NCI-H460 (cell line): ENCODE measurements around the gene SH3RF2. TPM values are rescaled to one million over a fixed set of nuclear protein-coding genes. Genes with fewer than 3 reads are reported as not detected.
"Not testable (repeated sequence)": the region's sequence is repeated elsewhere in the genome, so short reads cannot be mapped to it uniquely, and the experiment has no call there.

Experiments
- DNase-seq: peaks from one replicate; pipeline ENCODE4 v3.0.0-alpha.2; 2016; ENCODE audit warnings: low read depth; ENCODE audit errors: extremely low read depth
- total RNA-seq: library from RNA; depleted of rRNA; stranded (reverse); fragments of >200 nt; shearing (Covaris generic); gene quantifications from 2 replicates; pipeline ENCODE4 v1.2.3, GENCODE V29; 2014

Gene SH3RF2
- total RNA-seq, 1 experiment from 2014 or later = 8.4 TPM

DNA sequence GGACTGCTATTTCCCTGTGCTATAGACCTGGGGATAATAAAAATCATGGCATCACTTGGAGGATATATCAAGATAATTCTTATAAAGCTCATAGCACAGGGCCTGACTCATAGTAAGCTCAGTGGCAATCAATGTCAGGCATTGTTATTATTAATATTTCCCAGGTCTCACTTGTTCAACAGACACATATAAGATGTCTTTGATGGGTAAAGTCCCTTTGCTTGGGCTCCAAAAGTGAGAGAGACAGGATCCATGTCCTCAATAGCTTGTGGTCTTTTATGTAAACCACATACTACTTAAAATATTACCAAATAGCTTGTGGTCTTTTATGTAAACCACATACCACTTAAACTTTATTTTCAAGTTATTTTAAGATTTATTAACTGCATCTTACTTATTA is 11.2 kb downstream of the SH3RF2 start:
- no peak for DNase-seq

DNA sequence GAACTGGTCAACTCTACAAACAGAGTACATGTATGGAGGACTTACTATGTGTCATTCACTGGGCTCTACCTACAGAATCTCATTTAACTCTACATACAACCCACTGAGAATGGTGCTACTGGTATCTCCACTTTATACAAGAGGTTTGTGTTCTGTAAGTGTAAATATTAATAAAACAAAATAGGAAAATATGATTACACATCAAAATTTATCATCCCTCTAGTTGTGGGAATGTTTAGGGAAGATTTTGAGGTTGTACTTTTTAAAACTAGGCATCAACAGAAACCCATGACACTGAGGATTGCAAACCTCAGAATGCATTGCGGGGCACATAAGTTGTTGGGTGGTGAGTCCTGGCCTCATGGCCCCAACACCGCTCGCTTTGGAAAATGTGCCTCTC is 11.7 kb downstream of the SH3RF2 start:
- DNase-seq = no peak

DNA sequence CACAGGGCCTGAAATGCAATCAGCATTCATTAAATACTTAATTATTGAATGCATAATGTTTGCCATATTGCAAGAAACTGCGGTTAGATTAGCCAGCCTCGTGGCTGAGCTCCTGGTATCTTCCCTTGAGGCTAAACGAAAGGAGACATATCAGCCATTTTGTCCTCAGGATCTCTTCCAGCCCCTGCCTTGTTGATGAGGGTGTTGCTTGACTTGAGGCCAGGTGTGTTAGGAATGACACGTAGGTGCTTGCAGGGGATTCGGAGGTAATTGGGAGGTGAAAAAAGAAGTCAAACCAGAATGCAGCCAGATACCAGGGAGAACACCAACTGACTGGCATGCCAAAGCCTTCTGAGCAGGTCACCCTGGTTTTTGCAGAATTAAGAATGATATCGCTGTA is 12.5 kb downstream of the SH3RF2 start:
- DNase-seq = no peak

DNA sequence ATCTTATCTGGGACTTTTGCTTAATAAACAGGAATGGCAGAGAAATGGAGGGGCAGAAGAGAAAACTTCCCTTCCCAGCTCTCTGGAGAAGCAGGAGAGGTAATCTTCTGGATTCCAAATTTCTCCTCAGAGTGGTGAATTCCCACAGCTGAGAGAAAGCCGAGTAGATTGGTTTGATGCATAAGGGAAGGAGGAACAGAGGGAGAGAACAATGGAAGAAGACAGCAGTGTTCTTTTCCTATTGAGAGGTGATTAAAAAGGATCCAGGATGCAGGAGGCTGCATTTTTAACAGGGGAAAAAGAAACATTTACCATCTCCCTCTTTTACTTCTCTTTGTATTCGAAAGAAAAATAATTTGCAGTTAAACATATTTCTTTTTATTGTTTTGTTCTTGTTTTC is 13.1 kb downstream of the SH3RF2 start:
- no peak for DNase-seq

DNA sequence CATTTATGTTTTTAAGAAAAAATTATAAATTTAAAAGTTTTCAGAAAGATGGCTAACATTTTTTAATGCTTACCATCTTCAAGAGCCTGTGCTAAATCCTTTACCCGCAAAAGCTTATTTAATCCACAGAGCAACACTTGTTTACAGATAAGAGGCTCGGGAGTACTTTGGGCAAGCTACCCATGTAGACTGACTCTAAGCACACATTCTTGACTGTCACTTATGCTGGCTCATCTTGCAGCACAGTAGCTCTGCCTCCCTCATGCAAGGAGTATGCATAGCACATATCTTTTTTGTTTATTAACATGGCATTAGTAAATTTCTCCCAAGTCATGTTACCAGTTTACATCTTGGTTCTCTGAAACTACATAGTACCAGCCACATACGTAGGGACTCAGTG is 14.7 kb downstream of the SH3RF2 start:
- DNase-seq = no peak

DNA sequence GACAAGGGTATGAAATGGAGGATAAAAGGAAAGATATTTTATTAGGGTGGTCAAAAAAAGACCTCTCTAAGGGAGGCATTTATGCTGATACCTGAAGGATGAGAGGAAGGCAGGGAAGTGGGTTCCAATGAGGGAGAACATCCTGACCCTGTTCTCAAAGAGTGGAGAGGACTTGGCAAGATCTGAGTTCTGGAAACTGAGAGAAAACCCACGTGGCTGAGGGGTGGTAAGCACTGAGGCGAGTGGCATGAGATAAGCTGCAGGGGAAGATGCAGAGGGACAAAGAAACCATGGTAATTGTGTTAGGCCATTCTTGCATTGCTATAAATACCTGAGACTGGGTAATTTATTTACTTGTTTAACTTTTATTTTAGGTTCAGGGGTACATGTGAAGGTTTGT is 16.8 kb downstream of the SH3RF2 start:
- no peak for DNase-seq

DNA sequence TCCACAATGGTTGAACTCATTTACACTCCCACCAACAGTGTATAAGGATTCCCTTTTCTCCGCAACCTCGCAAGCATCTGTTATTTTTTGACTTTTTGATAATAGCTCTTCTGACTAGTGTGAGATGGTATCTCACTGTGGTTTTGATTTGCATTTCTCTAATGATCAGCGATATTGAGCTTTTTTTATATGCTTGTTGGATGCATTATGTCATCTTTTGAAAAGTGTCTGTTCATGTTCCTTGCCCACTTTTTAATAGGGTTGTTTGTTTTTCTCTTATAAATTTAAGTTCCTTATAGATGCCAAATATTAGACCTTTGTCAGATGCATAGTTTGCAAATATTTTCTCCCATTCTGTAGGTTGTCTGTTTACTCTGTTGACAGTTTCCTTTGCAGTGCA is 17.8 kb downstream of the SH3RF2 start:
- not testable (repeated sequence) for DNase-seq

DNA sequence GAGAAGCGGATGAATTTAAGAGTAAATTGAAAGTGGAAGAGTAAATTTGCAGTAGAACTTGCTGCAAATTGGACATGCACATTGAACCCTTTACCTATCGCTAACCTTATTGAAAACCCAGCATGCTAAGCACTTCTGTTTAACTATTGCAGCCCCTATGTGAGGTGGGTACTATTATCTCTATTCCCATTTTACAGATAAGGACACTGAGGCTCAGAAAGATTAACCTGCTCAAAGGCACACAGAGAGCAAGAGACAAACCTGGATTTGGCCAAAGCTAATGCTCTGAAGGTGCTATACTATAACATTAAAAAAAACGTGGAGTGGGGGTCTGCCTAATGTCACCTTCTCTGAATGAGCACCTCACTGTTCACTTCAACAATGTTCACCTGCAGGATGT is 21.0 kb downstream of the SH3RF2 start:
- no peak for DNase-seq

DNA sequence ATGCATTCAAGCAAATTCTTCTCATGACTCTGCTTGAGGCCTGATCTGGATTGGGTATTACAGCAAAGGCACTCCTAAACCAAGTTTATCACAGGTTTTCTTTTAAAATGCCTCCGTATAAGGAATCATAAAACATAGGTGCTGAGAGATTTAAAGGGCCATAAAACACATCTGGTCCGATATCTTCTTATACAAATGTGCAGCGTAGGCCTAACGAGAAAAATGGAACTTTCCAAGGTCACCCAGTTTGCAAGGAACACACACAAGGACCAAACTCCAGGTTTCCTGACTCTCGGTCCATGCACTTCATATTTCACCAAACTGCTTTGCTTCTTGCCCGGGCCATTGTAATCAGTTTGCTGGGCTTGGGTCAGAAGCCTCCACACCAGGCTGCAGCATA is 22.1 kb downstream of the SH3RF2 start:
- DNase-seq = no peak

DNA sequence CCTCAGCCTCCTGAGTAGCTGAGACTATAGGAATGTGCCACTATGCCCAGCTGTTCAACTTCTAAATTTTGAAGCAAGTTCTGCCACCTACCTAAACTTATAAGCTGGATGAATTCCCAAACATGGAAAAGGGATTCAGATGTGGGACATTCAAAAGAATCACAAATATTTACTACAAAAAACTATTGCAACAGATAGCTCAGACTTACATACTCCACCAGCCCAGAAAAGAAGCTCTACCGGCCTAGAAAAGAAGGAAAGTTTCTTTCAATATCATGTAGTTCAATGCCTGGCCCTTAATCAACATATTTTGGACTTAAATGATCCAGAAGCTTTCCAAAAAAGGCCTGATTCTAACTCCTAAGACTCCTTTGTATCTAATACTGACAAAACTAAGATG is 23.8 kb downstream of the SH3RF2 start:
- no peak for DNase-seq

DNA sequence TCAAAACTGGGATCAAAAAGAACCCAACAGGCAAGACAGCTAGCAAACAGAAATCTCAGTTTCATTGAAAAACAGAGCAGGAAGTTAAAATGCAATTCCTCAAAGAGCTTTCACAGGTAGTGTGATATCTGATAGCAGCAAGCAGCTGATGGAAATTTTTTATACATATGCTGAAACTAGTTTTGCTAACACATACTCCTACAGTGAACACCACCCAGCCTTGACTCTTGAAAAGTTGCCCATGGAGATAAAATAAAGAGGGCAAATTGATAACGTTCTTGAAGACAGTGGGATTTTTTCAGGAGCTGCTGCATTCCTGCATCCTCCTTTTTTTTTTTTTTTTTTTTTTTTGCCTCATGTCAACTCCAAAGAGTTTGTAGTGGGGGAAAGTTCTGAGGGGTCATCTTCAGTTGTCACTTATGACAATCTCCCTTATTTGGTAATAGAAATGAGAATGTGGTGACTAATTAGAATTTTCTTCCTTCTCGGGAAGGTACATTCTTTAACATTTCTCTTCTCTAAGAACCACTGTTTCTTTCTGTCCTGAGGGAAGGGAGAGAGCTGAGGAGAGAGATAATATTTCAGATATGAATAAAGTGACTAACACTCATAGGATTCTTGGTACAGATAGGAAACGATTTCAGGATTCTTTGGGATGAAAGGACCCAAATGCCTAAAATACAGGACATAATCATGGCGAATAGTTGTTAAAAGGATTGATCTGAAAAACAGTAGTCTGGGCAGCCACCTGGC is 24.6 kb downstream of the SH3RF2 start:
- DNase-seq = no peak

DNA sequence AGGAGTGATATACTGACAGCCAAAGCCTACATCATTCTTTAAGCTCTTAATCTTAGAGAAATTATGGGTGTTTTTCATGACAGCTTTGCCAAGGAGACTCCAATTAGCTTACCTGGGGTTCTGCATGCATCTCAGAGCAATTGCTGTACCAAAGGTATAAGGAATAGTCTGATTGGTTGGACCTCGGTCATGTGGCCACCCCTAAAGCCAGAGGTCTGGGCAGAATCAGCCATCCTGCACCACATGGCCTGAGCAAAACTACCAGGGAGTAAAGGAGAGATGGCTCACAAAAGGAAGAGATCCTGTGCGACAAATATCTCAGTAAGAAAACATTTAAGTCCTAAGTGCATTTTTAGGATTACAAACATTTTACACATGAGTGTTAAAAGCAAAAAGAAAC is 25.6 kb downstream of the SH3RF2 start:
- no peak for DNase-seq

DNA sequence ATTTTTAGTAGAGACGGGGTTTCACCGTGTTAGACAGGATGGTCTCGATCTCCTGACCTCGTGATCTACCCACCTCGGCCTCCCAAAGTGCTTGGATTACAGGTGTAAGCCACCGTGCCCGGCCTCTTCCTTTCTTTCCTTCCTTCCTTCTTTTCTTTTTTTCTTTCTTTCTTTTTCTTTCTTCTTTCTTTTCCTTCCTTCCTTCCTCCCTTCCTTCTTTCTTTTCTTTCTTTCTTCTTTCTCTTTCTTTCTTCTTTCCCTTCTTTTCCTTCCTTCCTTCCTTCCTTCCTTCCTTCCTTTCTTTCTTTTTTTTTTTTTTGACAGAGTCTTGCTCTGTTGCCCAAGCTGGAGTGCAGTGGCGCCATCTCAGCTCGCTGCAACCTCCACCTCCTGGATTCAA is 27.6 kb downstream of the SH3RF2 start:
- not testable (repeated sequence) for DNase-seq

DNA sequence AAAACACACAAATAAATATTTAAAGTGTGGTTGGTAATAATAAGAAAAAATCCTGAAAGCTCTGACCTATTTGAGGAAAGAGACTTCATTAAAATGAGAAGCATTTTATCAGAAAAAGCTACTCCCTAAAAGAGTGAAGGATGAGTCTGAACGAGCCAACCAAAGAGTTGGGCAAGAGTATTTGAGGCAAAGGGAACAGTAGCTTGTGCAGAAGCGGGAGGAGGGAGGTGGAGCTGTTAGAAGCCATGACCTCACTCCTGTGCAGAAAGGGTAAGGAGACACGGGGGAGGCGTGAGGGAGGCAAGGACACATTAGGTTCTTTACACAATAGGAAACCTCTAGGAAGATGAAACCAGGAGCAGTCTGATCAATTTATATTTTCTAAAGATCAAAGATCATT is 29.4 kb downstream of the SH3RF2 start:
- no peak for DNase-seq

DNA sequence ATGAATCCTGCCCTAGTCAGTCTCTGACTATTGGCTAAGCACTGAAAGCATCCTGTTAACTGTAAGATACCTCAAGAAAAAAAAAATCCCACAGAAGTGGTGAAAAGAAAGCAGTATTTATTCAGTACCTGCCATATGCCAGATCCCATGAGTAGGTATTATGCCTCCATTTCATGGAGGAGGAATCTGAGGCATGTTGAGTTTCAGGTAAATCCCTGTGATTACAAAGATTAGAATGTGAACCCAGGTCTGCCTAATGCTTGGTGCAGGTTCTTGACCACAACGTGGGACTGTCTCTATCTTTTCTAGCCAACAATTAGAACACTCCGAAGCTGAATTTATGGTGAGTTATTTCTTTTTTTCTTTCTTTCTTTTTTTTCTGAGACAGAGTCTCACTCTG is 30.9 kb downstream of the SH3RF2 start:
- no peak for DNase-seq

DNA sequence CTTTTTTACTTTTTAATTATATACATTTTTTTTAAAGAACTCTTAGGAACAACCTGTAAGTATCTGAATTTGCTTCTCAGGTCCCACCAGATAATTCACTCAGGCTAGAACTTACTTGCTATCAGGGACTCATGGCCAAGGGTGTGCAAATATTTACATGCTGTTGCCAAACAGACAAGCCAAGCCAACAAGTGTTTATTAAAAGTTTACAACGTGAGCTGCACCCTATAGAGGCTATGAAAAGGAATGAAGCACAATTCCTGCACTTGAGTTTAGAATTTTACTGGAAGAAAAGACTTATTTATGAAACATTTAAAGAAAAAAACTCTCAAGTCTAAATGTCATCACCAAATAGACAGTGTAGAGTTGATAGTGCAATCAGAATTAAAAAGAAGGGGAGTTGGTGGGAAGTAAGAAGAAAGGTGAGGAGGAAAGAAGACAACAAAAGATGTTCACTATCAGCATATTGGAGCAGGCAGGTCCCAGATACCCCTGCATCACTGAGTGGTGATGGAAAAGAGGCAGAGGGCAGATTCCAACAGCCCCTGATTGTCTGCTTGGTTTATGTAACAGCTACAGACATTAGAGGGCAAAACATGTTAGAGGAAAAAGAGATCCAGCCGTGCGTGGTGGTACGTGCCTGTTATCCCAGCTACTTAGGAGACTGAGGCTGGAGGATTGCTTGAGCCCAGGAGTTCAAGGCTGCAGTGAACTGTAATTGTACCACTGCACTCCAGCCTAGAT is 32.8 kb downstream of the SH3RF2 start:
- no peak for DNase-seq

DNA sequence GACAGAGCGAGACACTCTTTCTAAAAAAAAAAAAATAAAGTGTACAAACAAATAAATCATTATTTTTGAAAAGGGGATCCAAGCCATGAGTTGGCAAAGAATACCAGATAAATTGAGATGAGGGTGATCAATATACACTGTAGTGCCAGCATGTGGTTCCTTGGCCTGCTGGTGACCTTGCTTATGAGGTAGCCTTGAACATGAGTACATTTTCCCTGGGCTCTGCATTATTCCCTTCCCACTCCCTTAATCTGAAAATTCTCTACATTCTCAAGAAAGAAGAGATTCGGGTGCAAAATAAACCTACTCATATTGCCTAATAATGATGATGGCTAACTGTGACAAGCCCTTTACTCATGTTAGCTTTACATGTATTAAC is 33.3 kb downstream of the SH3RF2 start:
- no peak for DNase-seq

DNA sequence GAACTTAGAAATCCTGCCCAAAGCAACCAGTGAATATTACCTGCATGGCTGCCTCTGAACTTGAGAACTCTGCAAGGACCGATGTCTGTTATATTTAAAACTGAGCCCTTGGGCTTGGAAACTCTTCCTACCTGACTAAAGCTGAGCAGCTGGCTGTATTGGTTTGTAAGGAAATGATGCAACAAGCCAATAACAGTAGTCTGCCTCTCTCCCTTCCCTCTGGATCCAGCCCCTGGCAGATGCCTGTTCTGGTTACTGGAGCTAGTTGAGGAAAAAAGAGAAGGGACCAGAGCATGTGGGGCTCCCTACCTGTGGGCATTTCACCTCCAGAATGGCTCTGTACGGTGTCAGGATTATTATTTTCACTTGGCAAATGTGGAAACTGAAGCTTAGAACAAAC is 34.7 kb downstream of the SH3RF2 start:
- no peak for DNase-seq

DNA sequence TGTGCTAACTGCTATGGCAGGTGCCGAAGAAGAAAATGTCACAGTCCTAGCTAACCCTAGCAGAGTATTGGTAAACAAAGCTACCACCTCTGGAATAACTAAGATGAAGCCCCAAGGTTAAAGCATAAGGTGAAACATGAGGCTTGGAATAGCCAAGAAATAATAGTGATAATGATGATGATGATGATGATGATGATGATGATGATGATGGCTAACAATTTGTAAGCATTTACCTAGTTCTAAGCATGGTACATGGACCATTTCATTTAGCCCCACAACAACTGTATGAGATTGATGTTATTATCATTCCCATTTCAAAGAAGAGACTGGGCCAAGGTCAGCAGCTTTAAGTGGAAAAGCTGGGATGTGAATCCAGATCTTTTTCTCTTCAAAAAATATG is 35.3 kb downstream of the SH3RF2 start:
- no peak for DNase-seq

DNA sequence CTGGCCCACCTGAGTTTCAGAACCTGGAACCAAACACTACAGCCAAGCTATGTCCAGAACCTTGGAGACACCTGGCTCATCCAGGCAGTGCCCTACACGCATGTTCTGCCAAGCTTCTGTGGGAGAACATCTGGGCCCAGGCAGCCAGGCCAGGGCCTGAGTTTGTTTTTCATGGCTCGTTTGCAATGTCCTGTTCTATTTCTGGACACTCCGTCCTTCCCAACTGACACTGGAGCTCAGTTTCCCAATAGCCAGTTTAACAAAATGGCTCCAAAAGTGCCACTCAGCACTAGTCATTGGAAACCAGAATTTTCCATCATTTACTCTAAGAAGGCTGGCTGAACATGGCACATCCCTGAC is 38.6 kb downstream of the SH3RF2 start:
- DNase-seq = no peak

DNA sequence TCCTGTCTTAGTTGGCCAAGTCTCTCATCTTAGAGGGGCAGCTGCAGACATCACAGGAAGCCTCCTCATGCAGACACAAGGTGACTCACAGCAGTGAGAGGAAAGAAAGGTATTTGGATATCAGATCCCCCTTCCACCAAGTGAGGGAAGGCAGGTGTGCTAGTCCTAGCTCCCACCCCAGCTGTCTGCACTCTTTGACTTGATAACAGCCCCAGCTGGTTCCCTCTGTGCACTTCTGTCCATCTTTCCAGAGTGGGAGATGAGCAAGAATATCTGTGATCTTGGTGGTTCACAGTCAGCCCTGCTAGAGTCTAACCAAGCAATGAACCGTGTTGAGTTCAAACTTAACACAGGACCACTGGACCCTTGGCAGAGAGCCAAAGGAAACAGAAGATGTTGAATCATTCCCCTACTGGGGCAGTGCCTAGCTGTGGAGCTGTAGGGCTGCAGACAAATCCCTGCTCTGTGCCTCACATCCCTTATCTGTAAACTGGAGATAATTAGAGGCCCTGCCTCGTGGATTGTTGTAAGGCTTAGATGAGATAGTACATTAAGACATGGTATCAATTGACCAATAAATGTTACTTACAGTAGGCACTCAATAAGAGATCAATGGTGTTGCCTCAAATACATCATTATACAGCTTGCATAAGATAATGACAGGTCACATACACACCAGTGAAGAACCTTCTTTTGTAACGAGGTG is 39.1 kb downstream of the SH3RF2 start:
- no peak for DNase-seq
